Measurements from ENCODE around the gene SPART.
A peak's percentile ranks its signal among the peaks of the same experiment; 100 is the strongest.

The SPART gene

GRCh38 chr13:36293497-36293896 lies 52.7 kb downstream of the SPART start:
- ChIA-PET CTCF (no interaction called here), POLR2A (ENCODE audit: low non-redundant PET) (no interaction called here)
- DNase-seq (ENCODE audit: low spot score) = no peak
- no peak for TF ChIP-seq CTCF (conservative IDR thresholded peaks at IDR 0.05; ENCODE audit: low read depth)
- no peak overlapping the region for H3K27ac ChIP-seq

GRCh38 chr13:36288794-36289391 lies 57.3 kb downstream of the SPART start:
- no peak overlapping the region for H3K27ac ChIP-seq
- ChIA-PET CTCF (interaction anchor here (0.6 kb wide), 1 partner anchor 107 kb away, joined by 3 read pairs; no protein-coding TSS in a partner anchor), POLR2A (ENCODE audit: low non-redundant PET) (no interaction called here)
- no peak for TF ChIP-seq CTCF (conservative IDR thresholded peaks at IDR 0.05; ENCODE audit: low read depth)
- DNase-seq (ENCODE audit: low spot score) = no peak

- CTCF ChIA-PET = no interaction called here
- H3K27ac ChIP-seq = no peak overlapping the region
- no peak for TF ChIP-seq CTCF (conservative IDR thresholded peaks at IDR 0.05; ENCODE audit: low read depth)
- POLR2A ChIA-PET (ENCODE audit: low non-redundant PET) = no interaction called here
- no peak for DNase-seq (ENCODE audit: low spot score)
Observed at GRCh38 chr13:36286006-36286405, 60.2 kb downstream of the SPART start.

- CTCF ChIA-PET = interaction anchor here (0.5 to 1.9 kb wide), 31 partner anchors 8 to 1401 kb away, joined by 3 to 8 read pairs (median 3); no protein-coding TSS in a partner anchor
Observed at GRCh38 chr13:36282821-36283432, 63.3 kb downstream of the SPART start.

GRCh38 chr13:36275190-36276002 lies 70.8 kb downstream of the SPART start:
- no peak overlapping the region for H3K27ac ChIP-seq
- CTCF ChIA-PET = interaction anchor here (0.6 to 3.0 kb wide), 10 partner anchors 7 to 331 kb away, joined by 3 to 35 read pairs (median 4); no protein-coding TSS in a partner anchor
- POLR2A ChIA-PET (ENCODE audit: low non-redundant PET) = no interaction called here
- TF ChIP-seq CTCF (conservative IDR thresholded peaks at IDR 0.05; ENCODE audit: low read depth) = peak; percentile 59
- peak; percentile 29 for DNase-seq (ENCODE audit: low spot score)

More at GRCh38 chr13:36282821-36283432, 63.3 kb downstream of the SPART start:
- peak; percentile 83 for TF ChIP-seq CTCF (conservative IDR thresholded peaks at IDR 0.05; ENCODE audit: low read depth)
- DNase-seq (ENCODE audit: low spot score) = peak; percentile 46
- POLR2A ChIA-PET (ENCODE audit: low non-redundant PET) = no interaction called here
- no peak overlapping the region for H3K27ac ChIP-seq

GRCh38 chr13:36273431-36273830 lies 72.8 kb downstream of the SPART start:
- no peak for DNase-seq (ENCODE audit: low spot score)
- ChIA-PET POLR2A (ENCODE audit: low non-redundant PET) (interaction anchor here (0.6 kb wide), 1 partner anchor 294 kb away, joined by 3 read pairs; no protein-coding TSS in a partner anchor), CTCF (interaction anchor here (0.6 to 3.0 kb wide), 2 partner anchors 295 to 325 kb away, joined by 3 to 35 read pairs; no protein-coding TSS in a partner anchor)
- no peak overlapping the region for H3K27ac ChIP-seq
- no peak for TF ChIP-seq CTCF (conservative IDR thresholded peaks at IDR 0.05; ENCODE audit: low read depth)
